NCI-H2171 (cell line): ENCODE data around the gene OR2V1.
"Not testable (repeated sequence)": the region's sequence is repeated elsewhere in the genome, so short reads cannot be mapped to it uniquely, and the experiment has no call there.

Experiments used
- DNase-seq: peaks from one replicate; lab custom pipeline; 2025; lab: John Stamatoyannopoulos, UW

The OR2V1 gene

GRCh38 chr5:181101930-181102674 lies 28.9 kb downstream of the OR2V1 start:
- DNase-seq, result not testable (repeated sequence)

DNA sequence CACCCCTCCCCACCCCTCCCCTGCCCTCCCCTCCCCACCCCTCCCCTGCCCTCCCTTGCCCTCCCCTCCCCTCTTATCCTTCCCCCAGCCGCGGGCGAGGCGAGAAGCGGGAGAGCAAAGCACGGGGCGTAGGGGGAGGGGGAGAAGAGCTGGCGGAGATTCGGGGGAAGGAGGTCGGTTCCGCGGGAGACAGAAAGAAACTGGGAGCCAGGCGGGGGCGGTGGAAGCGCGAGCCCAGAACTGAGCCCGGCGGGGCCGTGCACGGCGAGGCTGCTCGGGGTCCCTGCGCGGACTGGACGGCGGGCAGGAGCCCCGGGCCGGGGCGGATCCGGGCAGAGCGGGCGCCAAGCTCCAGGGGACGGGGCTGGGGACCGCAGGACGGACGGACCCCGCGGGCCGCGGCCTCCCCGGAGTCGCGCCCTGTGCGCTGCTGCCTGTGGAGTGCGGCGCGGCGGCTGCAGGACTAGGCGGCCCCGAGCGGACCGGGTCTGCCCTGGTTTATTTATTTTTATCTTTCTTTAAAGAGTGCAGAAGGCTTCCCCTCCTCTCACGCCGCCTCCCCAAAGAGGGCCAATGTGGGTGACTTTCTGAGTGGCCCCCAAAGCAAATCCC lies 29.8 kb downstream of the OR2V1 start:
- not testable (repeated sequence) for DNase-seq

DNA sequence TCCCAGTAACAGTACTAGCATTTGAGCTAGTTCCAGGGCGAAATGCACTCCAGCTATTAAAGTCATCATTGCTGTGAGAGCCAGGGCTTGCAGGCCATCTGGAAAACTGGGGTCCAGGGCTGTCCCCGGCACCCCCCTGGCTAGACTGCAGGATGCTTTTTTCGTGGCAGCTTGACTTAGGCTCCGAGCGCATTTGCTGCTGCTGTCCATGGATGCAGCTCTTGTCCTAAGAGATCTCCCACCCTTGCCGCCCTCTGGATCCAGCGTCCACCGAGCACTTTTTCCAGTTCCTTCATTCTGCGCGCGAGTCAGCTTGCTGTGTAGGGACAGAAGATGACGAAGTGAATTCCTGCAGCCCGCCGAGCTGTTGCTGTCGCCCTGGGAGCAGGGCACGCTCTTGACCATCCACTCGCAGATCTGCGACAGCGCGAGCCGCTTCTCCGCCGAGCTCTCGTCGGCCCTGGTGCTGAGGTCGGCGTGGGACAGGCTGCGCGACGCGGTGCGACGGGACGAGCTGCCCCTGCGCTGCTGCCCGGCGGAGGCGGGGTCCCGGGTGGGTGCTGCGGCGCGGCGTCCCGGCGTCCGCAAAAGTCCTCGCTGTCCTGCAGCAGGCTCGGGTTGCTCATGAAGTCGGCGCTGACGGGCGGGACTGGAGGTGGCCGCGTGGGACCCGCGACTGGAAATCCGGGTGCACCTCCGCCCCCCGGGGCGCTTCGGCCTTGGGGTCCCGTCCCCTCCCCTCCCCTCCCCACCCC lies 30.7 kb downstream of the OR2V1 start:
- no peak for DNase-seq

DNA sequence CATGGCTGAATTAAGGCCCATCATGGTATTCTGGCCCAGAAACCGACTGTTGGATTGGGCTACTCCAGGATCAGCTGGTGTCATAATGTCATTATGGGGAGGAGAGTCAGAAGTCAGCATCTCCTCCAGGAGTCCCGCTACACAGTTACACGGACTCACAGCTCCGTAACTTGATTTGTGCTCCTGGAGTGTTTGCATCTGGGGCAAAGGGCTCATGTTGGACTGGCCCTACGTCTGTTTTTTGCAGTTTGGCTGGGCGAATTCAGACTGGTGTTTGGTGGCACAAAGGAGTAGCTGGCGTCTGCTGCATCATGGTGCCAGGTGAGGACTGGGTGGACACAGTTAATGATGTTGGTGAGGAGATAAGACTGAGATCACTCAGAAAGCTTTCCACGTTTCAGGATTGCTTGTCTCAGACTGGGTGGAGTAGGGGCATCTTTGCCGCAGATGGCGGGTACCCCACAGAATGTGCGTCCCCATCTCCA lies 31.3 kb downstream of the OR2V1 start:
- no peak for DNase-seq

DNA sequence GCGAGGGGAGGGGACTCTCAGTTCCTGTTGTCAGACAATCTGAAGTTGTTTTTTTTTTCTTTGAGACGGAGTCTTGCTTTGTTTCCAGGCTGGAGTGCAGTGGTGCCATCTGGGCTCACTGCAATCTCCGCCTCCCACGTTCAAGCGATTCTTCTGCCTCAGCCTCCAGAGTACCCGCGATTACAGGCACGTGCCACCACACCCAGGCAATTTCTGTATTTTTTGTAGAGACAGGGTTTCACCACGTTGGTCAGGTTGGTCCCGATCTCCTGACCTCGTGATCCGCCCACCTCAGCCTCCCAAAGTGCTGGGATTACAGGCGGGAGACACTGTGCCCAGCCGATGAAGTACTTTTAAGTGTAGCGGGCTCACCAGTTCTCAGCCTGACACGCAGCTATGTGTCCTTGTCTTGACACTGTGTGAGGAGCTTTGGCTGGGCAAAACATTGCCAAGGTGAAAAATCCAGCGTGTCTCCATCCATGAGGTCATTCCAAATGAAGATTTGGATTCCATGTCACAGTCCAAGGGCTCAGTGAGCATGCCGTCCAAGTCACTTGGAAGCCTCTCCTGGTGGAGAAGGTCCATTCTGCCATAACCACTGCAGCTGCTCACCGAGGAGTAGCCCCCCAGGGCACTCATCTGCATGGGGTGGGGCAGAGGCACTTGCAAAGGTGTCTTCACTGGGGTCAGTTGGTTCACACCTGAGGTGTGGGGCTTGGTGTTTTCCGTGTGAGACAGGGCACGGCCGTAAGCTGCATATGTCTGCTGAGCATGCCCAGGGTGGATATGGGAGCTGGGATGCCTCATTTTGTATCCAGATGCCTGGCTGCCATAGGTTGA lies 32.0 kb downstream of the OR2V1 start:
- DNase-seq, result peak; percentile 4

DNA sequence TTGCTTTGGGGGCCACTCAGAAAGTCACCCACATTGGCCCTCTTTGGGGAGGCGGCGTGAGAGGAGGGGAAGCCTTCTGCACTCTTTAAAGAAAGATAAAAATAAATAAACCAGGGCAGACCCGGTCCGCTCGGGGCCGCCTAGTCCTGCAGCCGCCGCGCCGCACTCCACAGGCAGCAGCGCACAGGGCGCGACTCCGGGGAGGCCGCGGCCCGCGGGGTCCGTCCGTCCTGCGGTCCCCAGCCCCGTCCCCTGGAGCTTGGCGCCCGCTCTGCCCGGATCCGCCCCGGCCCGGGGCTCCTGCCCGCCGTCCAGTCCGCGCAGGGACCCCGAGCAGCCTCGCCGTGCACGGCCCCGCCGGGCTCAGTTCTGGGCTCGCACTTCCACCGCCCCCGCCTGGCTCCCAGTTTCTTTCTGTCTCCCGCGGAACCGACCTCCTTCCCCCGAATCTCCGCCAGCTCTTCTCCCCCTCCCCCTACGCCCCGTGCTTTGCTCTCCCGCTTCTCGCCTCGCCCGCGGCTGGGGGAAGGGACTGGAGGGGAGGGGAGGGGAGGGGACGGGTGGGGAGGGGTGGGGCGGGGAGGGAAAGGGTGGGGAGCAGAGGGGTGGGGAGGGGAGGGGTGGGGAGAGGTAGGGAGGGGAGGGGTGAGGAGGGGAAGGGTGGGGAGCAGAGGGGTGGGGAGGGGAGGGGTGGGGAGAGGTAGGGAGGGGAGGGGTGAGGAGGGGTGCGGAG lies 33.0 kb downstream of the OR2V1 start:
- DNase-seq, result not testable (repeated sequence)

GRCh38 chr5:181097383-181097753 lies 33.6 kb downstream of the OR2V1 start:
- not testable (repeated sequence) for DNase-seq

DNA sequence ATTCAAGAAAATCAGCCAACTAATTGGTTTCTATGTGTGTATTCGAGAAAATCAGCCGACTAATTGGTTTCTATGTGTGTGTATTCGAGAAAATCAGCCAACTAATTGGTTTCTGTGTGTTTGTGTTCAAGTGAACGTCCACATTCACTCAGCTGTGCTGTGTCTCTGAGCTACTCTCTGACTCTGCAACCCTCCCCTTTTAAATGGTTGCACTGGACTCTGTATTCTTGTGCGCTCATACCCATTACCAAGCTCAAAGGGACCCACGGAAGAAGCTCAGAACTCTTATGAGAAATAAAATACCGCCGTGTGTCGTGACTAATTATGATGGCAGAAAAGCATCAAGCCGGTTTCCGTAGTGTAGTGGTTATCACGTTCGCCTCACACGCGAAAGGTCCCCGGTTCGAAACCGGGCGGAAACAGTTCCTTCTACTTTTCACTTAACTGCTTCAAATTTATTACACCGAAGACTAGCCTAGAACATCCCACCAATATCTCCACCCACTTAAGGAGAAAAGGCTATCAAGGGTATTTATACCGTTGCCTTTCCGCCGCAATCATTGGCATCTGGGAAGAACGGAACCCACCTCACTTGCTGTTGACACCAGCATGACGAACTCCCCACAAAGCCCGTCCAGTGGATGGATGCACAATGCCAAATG lies 34.1 kb downstream of the OR2V1 start:
- DNase-seq, result not testable (repeated sequence)

DNA sequence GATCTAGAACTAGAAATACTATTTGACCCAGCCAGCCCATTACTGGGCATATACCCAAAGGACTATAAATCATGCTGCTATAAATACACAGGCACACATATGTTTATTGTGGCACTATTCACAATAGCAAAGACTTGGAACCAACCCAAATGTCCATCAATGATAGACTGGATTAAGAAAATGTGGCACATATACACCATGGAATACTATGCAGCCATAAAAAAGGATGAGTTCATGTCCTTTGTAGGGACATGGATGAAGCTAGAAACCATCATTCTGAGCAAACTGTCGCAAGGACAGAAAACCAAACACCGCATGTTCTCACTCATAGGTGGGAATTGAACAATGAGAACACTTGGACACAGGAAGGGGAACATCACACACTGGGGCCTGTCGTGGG lies 35.8 kb downstream of the OR2V1 start:
- DNase-seq, result not testable (repeated sequence)

- no peak for DNase-seq
Observed at GRCh38 chr5:181092428-181092827, 38.5 kb downstream of the OR2V1 start.

GRCh38 chr5:181088289-181088688 lies 42.7 kb downstream of the OR2V1 start:
- no peak for DNase-seq

GRCh38 chr5:181087309-181087708 lies 43.7 kb downstream of the OR2V1 start:
- no peak for DNase-seq

- DNase-seq, result no peak
Observed at GRCh38 chr5:181086884-181087205, 44.1 kb downstream of the OR2V1 start.

- DNase-seq, result no peak
Observed at GRCh38 chr5:181086026-181086883, 44.7 kb downstream of the OR2V1 start.

DNA sequence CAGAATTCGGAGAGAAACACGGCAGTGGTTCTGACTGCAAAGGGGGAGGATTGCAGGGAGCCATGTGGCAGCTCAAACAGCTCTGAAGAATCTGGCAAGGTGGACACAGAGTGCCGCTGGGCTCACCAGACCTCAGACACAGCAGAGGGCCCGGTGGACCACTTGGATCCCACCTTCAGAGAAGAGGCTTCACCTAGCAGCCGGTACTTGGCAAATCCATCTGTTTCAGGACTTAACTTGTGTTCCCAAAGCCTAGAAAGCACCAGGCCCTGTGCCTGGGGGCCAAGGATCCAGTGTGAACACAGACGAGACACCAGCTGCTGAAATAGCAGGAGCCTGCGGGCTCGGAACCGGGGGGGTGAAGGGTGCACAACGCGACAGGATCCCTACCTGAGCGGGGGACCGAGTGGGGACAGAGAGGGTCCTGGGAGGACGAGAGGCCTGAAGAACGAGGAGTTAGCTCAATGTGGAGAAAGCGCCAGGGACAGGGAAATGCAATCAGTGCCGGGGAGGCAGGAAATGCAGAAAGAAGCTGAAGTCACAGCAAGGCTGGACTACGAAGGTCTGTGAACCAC lies 46.3 kb downstream of the OR2V1 start:
- DNase-seq, result no peak

- DNase-seq, result no peak
Observed at GRCh38 chr5:181081989-181082388, 49.0 kb downstream of the OR2V1 start.

DNA sequence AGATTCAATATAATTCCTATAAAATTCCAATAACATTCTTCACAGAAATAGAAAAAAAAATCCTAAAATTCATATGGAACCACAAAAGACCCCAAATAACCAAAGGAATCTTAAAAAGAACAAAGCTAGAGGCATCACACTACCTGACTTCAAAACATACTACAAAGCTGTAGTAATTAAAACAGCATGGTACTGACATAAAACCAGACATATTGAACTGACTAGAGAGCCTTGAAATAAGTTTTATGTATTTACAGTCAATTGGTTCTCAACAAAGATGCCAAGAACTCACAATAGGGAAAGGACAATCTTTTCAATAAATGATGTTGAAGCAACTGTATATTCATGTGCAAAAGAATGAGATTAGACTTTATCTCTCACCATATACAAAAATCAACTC lies 54.0 kb downstream of the OR2V1 start:
- no peak for DNase-seq
